GM23338 (cell line): ENCODE data around the gene APOL6.

Experiments used
- CREB1 ChIP-seq: fragments of 250-450 bp; sonication (Bioruptor Pico); IDR thresholded peaks from 2 replicates; pipeline ENCODE4 v1.5.0; 2020; ENCODE audit warnings: low read depth, mild to moderate bottlenecking, moderate library complexity
- POLR2AphosphoS5 ChIP-seq: IDR thresholded peaks from 2 replicates; pipeline ENCODE4 v1.6.1; 2016; ENCODE audit warnings: antibody characterized with exemption, low read depth
- ZNF114 ChIP-seq: fragments of 250-450 bp; sonication (Bioruptor Pico); IDR thresholded peaks from 2 replicates; pipeline ENCODE4 v1.5.0; 2020; ENCODE audit warnings: mild to moderate bottlenecking, moderate library complexity
- TF ChIP-seq, protein P1 (sequence below), 2 experiments: fragments of 200-600 bp in 1 of 2; sonication (generic) in 1 of 2; conservative IDR thresholded peaks; 2 replicates each; pipeline versions ENCODE4 v1.5.1 to v1.6.1; 2016 to 2017; ENCODE audit warnings: antibody characterized with exemption in 2 of 2, low read depth in 2 of 2, mild to moderate bottlenecking in 2 of 2, moderate library complexity in 1 of 2
- TF ChIP-seq, protein P2 (sequence below): IDR thresholded peaks from 2 replicates; pipeline ENCODE4 v1.6.1; 2016; ENCODE audit warnings: antibody characterized with exemption
- TF ChIP-seq, protein P3 (sequence below): IDR thresholded peaks from one replicate; pipeline ENCODE4 v1.6.1; 2018; ENCODE audit warnings: antibody characterized with exemption; ENCODE audit not compliant: unreplicated experiment
- TF ChIP-seq, protein P4 (sequence below): fragments of 250-450 bp; sonication (Bioruptor Pico); IDR thresholded peaks from 2 replicates; pipeline ENCODE4 v1.5.0; 2020; ENCODE audit warnings: mild to moderate bottlenecking, moderate library complexity

DNA sequence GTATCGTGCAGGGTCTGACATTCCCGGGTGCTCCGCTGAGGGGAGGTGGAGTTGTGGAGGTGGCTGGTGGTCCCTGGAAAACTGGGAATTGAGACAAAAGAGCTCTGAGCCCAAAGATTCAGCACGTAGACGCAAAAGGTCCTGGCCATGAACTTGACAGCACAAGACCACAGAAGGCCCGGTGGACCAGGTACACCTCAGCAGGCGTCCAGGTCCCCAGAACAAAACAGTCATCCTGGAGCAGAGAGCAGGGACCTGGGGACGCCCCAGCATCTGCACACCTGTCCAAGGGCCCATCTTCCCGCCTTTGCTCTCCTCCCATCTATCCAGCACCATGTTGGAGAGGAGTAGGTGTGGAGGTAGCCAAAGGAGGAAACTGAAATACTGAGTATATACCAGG, 17.4 kb upstream of the APOL6 start:
- TF ChIP-seq, protein P1, sequence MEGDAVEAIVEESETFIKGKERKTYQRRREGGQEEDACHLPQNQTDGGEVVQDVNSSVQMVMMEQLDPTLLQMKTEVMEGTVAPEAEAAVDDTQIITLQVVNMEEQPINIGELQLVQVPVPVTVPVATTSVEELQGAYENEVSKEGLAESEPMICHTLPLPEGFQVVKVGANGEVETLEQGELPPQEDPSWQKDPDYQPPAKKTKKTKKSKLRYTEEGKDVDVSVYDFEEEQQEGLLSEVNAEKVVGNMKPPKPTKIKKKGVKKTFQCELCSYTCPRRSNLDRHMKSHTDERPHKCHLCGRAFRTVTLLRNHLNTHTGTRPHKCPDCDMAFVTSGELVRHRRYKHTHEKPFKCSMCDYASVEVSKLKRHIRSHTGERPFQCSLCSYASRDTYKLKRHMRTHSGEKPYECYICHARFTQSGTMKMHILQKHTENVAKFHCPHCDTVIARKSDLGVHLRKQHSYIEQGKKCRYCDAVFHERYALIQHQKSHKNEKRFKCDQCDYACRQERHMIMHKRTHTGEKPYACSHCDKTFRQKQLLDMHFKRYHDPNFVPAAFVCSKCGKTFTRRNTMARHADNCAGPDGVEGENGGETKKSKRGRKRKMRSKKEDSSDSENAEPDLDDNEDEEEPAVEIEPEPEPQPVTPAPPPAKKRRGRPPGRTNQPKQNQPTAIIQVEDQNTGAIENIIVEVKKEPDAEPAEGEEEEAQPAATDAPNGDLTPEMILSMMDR (conservative IDR thresholded peaks at IDR 0.05; ENCODE audit: low read depth in 2 of 2) = no peak
- no peak for TF ChIP-seq ZNF114 (CRISPR knock-in tag)
- TF ChIP-seq, protein P2, sequence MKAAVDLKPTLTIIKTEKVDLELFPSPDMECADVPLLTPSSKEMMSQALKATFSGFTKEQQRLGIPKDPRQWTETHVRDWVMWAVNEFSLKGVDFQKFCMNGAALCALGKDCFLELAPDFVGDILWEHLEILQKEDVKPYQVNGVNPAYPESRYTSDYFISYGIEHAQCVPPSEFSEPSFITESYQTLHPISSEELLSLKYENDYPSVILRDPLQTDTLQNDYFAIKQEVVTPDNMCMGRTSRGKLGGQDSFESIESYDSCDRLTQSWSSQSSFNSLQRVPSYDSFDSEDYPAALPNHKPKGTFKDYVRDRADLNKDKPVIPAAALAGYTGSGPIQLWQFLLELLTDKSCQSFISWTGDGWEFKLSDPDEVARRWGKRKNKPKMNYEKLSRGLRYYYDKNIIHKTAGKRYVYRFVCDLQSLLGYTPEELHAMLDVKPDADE = no peak
- TF ChIP-seq, protein P3, sequence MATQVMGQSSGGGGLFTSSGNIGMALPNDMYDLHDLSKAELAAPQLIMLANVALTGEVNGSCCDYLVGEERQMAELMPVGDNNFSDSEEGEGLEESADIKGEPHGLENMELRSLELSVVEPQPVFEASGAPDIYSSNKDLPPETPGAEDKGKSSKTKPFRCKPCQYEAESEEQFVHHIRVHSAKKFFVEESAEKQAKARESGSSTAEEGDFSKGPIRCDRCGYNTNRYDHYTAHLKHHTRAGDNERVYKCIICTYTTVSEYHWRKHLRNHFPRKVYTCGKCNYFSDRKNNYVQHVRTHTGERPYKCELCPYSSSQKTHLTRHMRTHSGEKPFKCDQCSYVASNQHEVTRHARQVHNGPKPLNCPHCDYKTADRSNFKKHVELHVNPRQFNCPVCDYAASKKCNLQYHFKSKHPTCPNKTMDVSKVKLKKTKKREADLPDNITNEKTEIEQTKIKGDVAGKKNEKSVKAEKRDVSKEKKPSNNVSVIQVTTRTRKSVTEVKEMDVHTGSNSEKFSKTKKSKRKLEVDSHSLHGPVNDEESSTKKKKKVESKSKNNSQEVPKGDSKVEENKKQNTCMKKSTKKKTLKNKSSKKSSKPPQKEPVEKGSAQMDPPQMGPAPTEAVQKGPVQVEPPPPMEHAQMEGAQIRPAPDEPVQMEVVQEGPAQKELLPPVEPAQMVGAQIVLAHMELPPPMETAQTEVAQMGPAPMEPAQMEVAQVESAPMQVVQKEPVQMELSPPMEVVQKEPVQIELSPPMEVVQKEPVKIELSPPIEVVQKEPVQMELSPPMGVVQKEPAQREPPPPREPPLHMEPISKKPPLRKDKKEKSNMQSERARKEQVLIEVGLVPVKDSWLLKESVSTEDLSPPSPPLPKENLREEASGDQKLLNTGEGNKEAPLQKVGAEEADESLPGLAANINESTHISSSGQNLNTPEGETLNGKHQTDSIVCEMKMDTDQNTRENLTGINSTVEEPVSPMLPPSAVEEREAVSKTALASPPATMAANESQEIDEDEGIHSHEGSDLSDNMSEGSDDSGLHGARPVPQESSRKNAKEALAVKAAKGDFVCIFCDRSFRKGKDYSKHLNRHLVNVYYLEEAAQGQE = no peak
- no peak for TF ChIP-seq CREB1 (CRISPR knock-in tag)
- no peak for TF ChIP-seq POLR2AphosphoS5
- TF ChIP-seq, protein P4, sequence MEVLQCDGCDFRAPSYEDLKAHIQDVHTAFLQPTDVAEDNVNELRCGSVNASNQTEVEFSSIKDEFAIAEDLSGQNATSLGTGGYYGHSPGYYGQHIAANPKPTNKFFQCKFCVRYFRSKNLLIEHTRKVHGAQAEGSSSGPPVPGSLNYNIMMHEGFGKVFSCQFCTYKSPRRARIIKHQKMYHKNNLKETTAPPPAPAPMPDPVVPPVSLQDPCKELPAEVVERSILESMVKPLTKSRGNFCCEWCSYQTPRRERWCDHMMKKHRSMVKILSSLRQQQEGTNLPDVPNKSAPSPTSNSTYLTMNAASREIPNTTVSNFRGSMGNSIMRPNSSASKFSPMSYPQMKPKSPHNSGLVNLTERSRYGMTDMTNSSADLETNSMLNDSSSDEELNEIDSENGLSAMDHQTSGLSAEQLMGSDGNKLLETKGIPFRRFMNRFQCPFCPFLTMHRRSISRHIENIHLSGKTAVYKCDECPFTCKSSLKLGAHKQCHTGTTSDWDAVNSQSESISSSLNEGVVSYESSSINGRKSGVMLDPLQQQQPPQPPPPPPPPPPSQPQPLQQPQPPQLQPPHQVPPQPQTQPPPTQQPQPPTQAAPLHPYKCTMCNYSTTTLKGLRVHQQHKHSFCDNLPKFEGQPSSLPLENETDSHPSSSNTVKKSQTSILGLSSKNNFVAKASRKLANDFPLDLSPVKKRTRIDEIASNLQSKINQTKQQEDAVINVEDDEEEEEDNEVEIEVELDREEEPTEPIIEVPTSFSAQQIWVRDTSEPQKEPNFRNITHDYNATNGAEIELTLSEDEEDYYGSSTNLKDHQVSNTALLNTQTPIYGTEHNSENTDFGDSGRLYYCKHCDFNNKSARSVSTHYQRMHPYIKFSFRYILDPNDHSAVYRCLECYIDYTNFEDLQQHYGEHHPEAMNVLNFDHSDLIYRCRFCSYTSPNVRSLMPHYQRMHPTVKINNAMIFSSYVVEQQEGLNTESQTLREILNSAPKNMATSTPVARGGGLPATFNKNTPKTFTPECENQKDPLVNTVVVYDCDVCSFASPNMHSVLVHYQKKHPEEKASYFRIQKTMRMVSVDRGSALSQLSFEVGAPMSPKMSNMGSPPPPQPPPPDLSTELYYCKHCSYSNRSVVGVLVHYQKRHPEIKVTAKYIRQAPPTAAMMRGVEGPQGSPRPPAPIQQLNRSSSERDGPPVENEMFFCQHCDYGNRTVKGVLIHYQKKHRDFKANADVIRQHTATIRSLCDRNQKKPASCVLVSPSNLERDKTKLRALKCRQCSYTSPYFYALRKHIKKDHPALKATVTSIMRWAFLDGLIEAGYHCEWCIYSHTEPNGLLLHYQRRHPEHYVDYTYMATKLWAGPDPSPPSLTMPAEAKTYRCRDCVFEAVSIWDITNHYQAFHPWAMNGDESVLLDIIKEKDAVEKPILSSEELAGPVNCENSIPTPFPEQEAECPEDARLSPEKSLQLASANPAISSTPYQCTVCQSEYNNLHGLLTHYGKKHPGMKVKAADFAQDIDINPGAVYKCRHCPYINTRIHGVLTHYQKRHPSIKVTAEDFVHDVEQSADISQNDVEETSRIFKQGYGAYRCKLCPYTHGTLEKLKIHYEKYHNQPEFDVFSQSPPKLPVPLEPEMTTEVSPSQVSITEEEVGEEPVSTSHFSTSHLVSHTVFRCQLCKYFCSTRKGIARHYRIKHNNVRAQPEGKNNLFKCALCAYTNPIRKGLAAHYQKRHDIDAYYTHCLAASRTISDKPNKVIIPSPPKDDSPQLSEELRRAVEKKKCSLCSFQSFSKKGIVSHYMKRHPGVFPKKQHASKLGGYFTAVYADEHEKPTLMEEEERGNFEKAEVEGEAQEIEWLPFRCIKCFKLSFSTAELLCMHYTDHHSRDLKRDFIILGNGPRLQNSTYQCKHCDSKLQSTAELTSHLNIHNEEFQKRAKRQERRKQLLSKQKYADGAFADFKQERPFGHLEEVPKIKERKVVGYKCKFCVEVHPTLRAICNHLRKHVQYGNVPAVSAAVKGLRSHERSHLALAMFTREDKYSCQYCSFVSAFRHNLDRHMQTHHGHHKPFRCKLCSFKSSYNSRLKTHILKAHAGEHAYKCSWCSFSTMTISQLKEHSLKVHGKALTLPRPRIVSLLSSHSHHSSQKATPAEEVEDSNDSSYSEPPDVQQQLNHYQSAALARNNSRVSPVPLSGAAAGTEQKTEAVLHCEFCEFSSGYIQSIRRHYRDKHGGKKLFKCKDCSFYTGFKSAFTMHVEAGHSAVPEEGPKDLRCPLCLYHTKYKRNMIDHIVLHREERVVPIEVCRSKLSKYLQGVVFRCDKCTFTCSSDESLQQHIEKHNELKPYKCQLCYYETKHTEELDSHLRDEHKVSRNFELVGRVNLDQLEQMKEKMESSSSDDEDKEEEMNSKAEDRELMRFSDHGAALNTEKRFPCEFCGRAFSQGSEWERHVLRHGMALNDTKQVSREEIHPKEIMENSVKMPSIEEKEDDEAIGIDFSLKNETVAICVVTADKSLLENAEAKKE (CRISPR knock-in tag) = no peak
